H9 (cell line): ENCODE results near the gene PCA3. TPM values are rescaled to one million over a fixed set of nuclear protein-coding genes. Genes with fewer than 3 reads are reported as not detected.

Experiments used
- DNase-seq: peaks from one replicate; pipeline ENCODE4 v3.0.0-alpha.2; 2017
- H2AFZ ChIP-seq: one replicate; pipeline ENCODE4 v1.6.1; 2013; ENCODE audit warnings: mild to moderate bottlenecking, low read length, control low read depth, moderate library complexity
- H2AK5ac ChIP-seq: 2 replicates; pipeline ENCODE4 v1.6.1; 2013; ENCODE audit warnings: low read length, control low read depth, mixed read lengths; ENCODE audit not compliant: insufficient read length
- H2BK120ac ChIP-seq: one replicate; pipeline ENCODE4 v1.6.1; 2013; ENCODE audit warnings: low read depth, mild to moderate bottlenecking, low read length, control low read depth, inconsistent platforms; ENCODE audit not compliant: poor library complexity, severe bottlenecking
- H2BK12ac ChIP-seq: 2 replicates; pipeline ENCODE4 v1.6.1; 2013; ENCODE audit warnings: low read length, control low read depth, mixed read lengths, low read depth; ENCODE audit not compliant: insufficient read length
- H2BK15ac ChIP-seq: 2 replicates; pipeline ENCODE4 v1.6.1; 2013; ENCODE audit warnings: low read depth, low read length, control low read depth
- H2BK20ac ChIP-seq: one replicate; pipeline ENCODE4 v1.6.1; 2013; ENCODE audit warnings: low read depth, mild to moderate bottlenecking, low read length, control low read depth, inconsistent platforms; ENCODE audit not compliant: poor library complexity, severe bottlenecking
- H2BK5ac ChIP-seq: 2 replicates; pipeline ENCODE4 v1.6.1; 2013; ENCODE audit warnings: low read length, control low read depth, mixed read lengths; ENCODE audit not compliant: insufficient read length
- H3K14ac ChIP-seq: 2 replicates; pipeline ENCODE4 v1.6.1; 2013; ENCODE audit warnings: low read length, control low read depth; ENCODE audit not compliant: insufficient read depth
- H3K18ac ChIP-seq: 2 replicates; pipeline ENCODE4 v1.6.1; 2013; ENCODE audit warnings: low read depth, mild to moderate bottlenecking, mixed read lengths, low read length, control low read depth; ENCODE audit not compliant: insufficient read length
- H3K23ac ChIP-seq: 2 replicates; pipeline ENCODE4 v1.6.1; 2013; ENCODE audit warnings: low read length, control low read depth, mixed read lengths, low read depth; ENCODE audit not compliant: insufficient read length
- H3K23me2 ChIP-seq: 2 replicates; pipeline ENCODE4 v1.6.1; 2013; ENCODE audit warnings: low read depth, mild to moderate bottlenecking, mixed read lengths, low read length, control low read depth; ENCODE audit not compliant: insufficient read length, poor library complexity, severe bottlenecking
- H3K27ac ChIP-seq: 2 replicates; pipeline ENCODE4 v1.5.1; 2013; ENCODE audit warnings: low read length, control low read depth, mixed read lengths, low read depth; ENCODE audit not compliant: insufficient read length
- H3K27me3 ChIP-seq: 2 replicates; pipeline ENCODE4 v1.6.1; 2013; ENCODE audit warnings: low read length, control low read depth, inconsistent platforms; ENCODE audit not compliant: insufficient read depth
- H3K4ac ChIP-seq: 2 replicates; pipeline ENCODE4 v1.6.1; 2013; ENCODE audit warnings: low read depth, mild to moderate bottlenecking, control low read depth, inconsistent platforms, low read length, moderate library complexity
- H3K4me1 ChIP-seq: 2 replicates; pipeline ENCODE4 v1.6.1; 2013; ENCODE audit warnings: low read length, control low read depth, inconsistent platforms; ENCODE audit not compliant: insufficient read depth
- H3K4me2 ChIP-seq: 2 replicates; pipeline ENCODE4 v1.6.1; 2013; ENCODE audit warnings: low read length, control low read depth, mixed read lengths; ENCODE audit not compliant: insufficient read length, insufficient read depth
- H3K56ac ChIP-seq: 2 replicates; pipeline ENCODE4 v1.6.1; 2013; ENCODE audit warnings: low read depth, mild to moderate bottlenecking, mixed read lengths, low read length, control low read depth; ENCODE audit not compliant: insufficient read length
- H3K79me1 ChIP-seq: 2 replicates; pipeline ENCODE4 v1.6.1; 2013; ENCODE audit warnings: low read depth, mild to moderate bottlenecking, moderate library complexity, low read length, control low read depth, inconsistent platforms; ENCODE audit not compliant: insufficient read depth, poor library complexity, severe bottlenecking
- H3K79me2 ChIP-seq: 2 replicates; pipeline ENCODE4 v1.6.1; 2013; ENCODE audit warnings: low read length, control low read depth, inconsistent platforms; ENCODE audit not compliant: insufficient read depth
- H3K9ac ChIP-seq: 2 replicates; pipeline ENCODE4 v1.6.1; 2013; ENCODE audit warnings: low read length, control low read depth, mixed read lengths; ENCODE audit not compliant: insufficient read length; ENCODE audit errors: extremely low read depth
- H3K9me3 ChIP-seq: one replicate; pipeline ENCODE4 v1.6.1; 2013; ENCODE audit warnings: low read depth, low read length, inconsistent platforms; ENCODE audit not compliant: control insufficient read depth
- H3T11ph ChIP-seq: one replicate; pipeline ENCODE4 v1.6.1; 2013; ENCODE audit warnings: mild to moderate bottlenecking, low read length, control low read depth, inconsistent platforms
- H4K20me1 ChIP-seq: one replicate; pipeline ENCODE4 v1.6.1; 2013; ENCODE audit not compliant: control insufficient read depth, insufficient read length, insufficient read depth
- H4K5ac ChIP-seq: 2 replicates; pipeline ENCODE4 v1.6.1; 2013; ENCODE audit warnings: low read depth, mild to moderate bottlenecking, mixed read lengths, low read length, control low read depth; ENCODE audit not compliant: insufficient read length
- H4K8ac ChIP-seq: replicated peaks from 2 replicates; pipeline ENCODE4 v1.6.1; 2013; ENCODE audit warnings: low read length, control low read depth, mixed read lengths, low read depth; ENCODE audit not compliant: insufficient read length
- H4K91ac ChIP-seq: 2 replicates; pipeline ENCODE4 v1.6.1; 2013; ENCODE audit warnings: low read depth, mild to moderate bottlenecking, moderate library complexity, mixed read lengths, low read length, control low read depth; ENCODE audit not compliant: insufficient read length
- H3K27ac Mint-ChIP-seq, 3 experiments: 2 replicates in 2 of 3; 3 replicates in 1 of 3; pipeline ENCODE4 v1.8.0; 2020 to 2021; ENCODE audit warnings: mixed read lengths in 3 of 3, mild to moderate bottlenecking in 1 of 3, moderate library complexity in 1 of 3
- H3K27me3 Mint-ChIP-seq: 2 replicates; pipeline ENCODE4 v1.8.0; 2021; ENCODE audit warnings: low read depth, mild to moderate bottlenecking, moderate library complexity, mixed read lengths
- H3K36me3 Mint-ChIP-seq, 3 experiments: 2 replicates in 2 of 3; 3 replicates in 1 of 3; pipeline ENCODE4 v1.8.0; 2020 to 2021; ENCODE audit warnings: low read depth in 3 of 3, mixed read lengths in 3 of 3; ENCODE audit not compliant: insufficient read depth in 1 of 3
- H3K4me1 Mint-ChIP-seq, 2 experiments: 2 replicates each; pipeline ENCODE4 v1.8.0; 2020; ENCODE audit warnings: mixed read lengths in 2 of 2
- H3K4me3 Mint-ChIP-seq, 2 experiments: 2 replicates in 1 of 2; 3 replicates in 1 of 2; pipeline ENCODE4 v1.8.0; 2020 to 2021; ENCODE audit warnings: mild to moderate bottlenecking in 2 of 2, mixed read lengths in 2 of 2, moderate library complexity in 1 of 2
- H3K9me3 Mint-ChIP-seq, 2 experiments: 2 replicates in 1 of 2; 3 replicates in 1 of 2; pipeline ENCODE4 v1.8.0; 2020; ENCODE audit warnings: mild to moderate bottlenecking in 2 of 2, mixed read lengths in 2 of 2, moderate library complexity in 1 of 2
- CTCF ChIP-seq: fragments of 200-600 bp; sonication (generic); conservative IDR thresholded peaks from 3 replicates; pipeline ENCODE4 v1.8.0; 2021; ENCODE audit warnings: antibody characterized with exemption, mild to moderate bottlenecking
- WGBS: extraction: QIAGEN DNeasy Blood & Tissue Kit; methylation state at CpG from one replicate; pipeline ENCODE4 v1.1.7; 2013; ENCODE audit warnings: missing lambda C conversion rate, low lambda C conversion rate, mixed read lengths; ENCODE audit not compliant: insufficient read length; ENCODE audit errors: extremely low coverage; 5-methylcytosine and 5-hydroxymethylcytosine counted together
- total RNA-seq: library from RNA; stranded (reverse); gene quantifications from 2 replicates; pipeline ENCODE4 v1.2.1, GENCODE V29; 2021

The PCA3 gene
- total RNA-seq, 1 experiment from 2014 or later, result not detected

- Histone ChIP-seq H4K5ac (no peak overlapping the region), H3K79me1 (no peaks in the 10 kb centered on the region), H2AFZ (no peak overlapping the region), H2BK20ac (no peak overlapping the region), H3K27me3 (no peaks in the 10 kb centered on the region), H2AK5ac (no peak overlapping the region), H3K9me3 (no peaks in the 10 kb centered on the region), H3K4me2 (no peak overlapping the region), H3K14ac (no peak overlapping the region), H4K20me1 (no peaks in the 10 kb centered on the region), H3K18ac (no peak overlapping the region), H3K4me1 (no peaks in the 10 kb centered on the region; the same call in 1 of the 2 replicates), H3K56ac (no peak overlapping the region), H4K8ac (no peak overlapping the region), H3K9ac (no peak overlapping the region), H3K23ac (no peak overlapping the region), H3T11ph (no peak overlapping the region), H3K4ac (no peak overlapping the region), H2BK120ac (no peak overlapping the region), H3K79me2 (no peaks in the 10 kb centered on the region), H3K23me2 (no peaks in the 10 kb centered on the region), H3K27ac (no peak overlapping the region), H4K91ac (no peak overlapping the region), H2BK5ac (no peak overlapping the region), H2BK12ac (no peak overlapping the region), H2BK15ac (no peak overlapping the region)
- H3K27me3 Mint-ChIP-seq, result peaks cover 2% of the 10 kb centered on the region; the same call in 1 of the 2 replicates
- no peak overlapping the region for H3K4me3 Mint-ChIP-seq
- TF ChIP-seq CTCF, result no peak
- H3K36me3 Mint-ChIP-seq, result peaks cover 0 to 4% (median 0%) of the 10 kb centered on the region in 3 experiments; a peak in 1 of 7 replicates
- DNase-seq, result no peak
- peaks cover 5 to 7% of the 10 kb centered on the region in 2 experiments; a peak in 3 of 4 replicates for H3K4me1 Mint-ChIP-seq
- H3K27ac Mint-ChIP-seq, result no peak overlapping the region
- no CpG with 5 or more reads among the region's 3 CpGs for WGBS
- H3K9me3 Mint-ChIP-seq, result peaks cover 0 to 6% of the 10 kb centered on the region in 2 experiments; a peak in 2 of 5 replicates
Observed at GRCh38 chr9:76743931-76744330, 20.3 kb upstream of the PCA3 start.
